Caco-2 (cell line): Measurements from ENCODE around the gene EML4. TPM values are rescaled to one million over a fixed set of nuclear protein-coding genes. Genes with fewer than 3 reads are reported as not detected.

Source experiments
- BruUV-seq: library from RNA; stranded (reverse); fragments of 400-500 nt; replicated peaks from 2 replicates; lab custom pipeline; 2021; lab: Mats Ljungman, UMichigan
- CTCF ChIA-PET: fragments of 300-600 bp; sonication (Branson Sonifier 250); formaldehyde crosslinking; loops from one replicate; lab custom pipeline; 2022; ENCODE audit warnings: antibody characterized with exemption; lab: Charles Lee
- POLR2A ChIA-PET: fragments of 300-600 bp; sonication (Branson Sonifier 250); formaldehyde crosslinking; loops from one replicate; lab custom pipeline; 2022; ENCODE audit warnings: antibody characterized with exemption; lab: Charles Lee
- DNase-seq, 2 experiments: peaks; one replicate each; pipeline versions ENCODE4 v3.0.0 to v3.0.0-alpha.2; 2020 to 2022
- H3K27me3 ChIP-seq: replicated peaks from 2 replicates; pipeline ENCODE4 v1.6.0; 2011; ENCODE audit warnings: low read length; ENCODE audit not compliant: control insufficient read depth, insufficient read depth
- H3K36me3 ChIP-seq: 2 replicates; pipeline ENCODE4 v1.5.1; 2011; ENCODE audit warnings: low read length; ENCODE audit not compliant: control insufficient read depth, insufficient read depth
- H3K4me1 ChIP-seq: fragments of 250-450 bp; sonication (Bioruptor Pico); 2 replicates; pipeline ENCODE4 v1.5.1; 2020; ENCODE audit warnings: mild to moderate bottlenecking
- H3K4me3 ChIP-seq: 2 replicates; pipeline ENCODE4 v1.5.1; 2011; ENCODE audit warnings: low read depth, mild to moderate bottlenecking, control low read depth, low read length
- H3K9me3 ChIP-seq: fragments of 250-450 bp; sonication (Bioruptor Pico); 2 replicates; pipeline ENCODE4 v1.5.1; 2020; ENCODE audit warnings: mild to moderate bottlenecking, moderate library complexity
- H3K27ac Mint-ChIP-seq: one replicate; pipeline ENCODE4 v1.8.0; 2022; ENCODE audit warnings: mixed read lengths; ENCODE audit not compliant: unreplicated experiment
- H3K27me3 Mint-ChIP-seq: one replicate; pipeline ENCODE4 v1.8.0; 2022; ENCODE audit warnings: mixed read lengths; ENCODE audit not compliant: insufficient read depth, unreplicated experiment
- H3K36me3 Mint-ChIP-seq: one replicate; pipeline ENCODE4 v1.8.0; 2022; ENCODE audit warnings: mild to moderate bottlenecking, mixed read lengths; ENCODE audit not compliant: insufficient read depth, unreplicated experiment
- H3K4me1 Mint-ChIP-seq: one replicate; pipeline ENCODE4 v1.8.0; 2022; ENCODE audit warnings: low read depth, mixed read lengths; ENCODE audit not compliant: unreplicated experiment
- H3K4me3 Mint-ChIP-seq: one replicate; pipeline ENCODE4 v1.8.0; 2022; ENCODE audit warnings: mild to moderate bottlenecking, moderate library complexity, mixed read lengths; ENCODE audit not compliant: unreplicated experiment
- H3K9me3 Mint-ChIP-seq: one replicate; pipeline ENCODE4 v1.8.0; 2022; ENCODE audit warnings: mixed read lengths; ENCODE audit not compliant: unreplicated experiment
- CTCF ChIP-seq, 2 experiments: fragments of 200-600 bp in 1 of 2; IDR thresholded peaks; 1 replicate in 1 of 2; 2 replicates in 1 of 2; pipeline versions ENCODE4 v1.5.1 to v1.8.0; 2011 to 2022; ENCODE audit warnings: antibody characterized with exemption in 1 of 2, control low read depth in 1 of 2, inconsistent platforms in 1 of 2, low read depth in 1 of 2, low read length in 1 of 2, mild to moderate bottlenecking in 1 of 2, moderate library complexity in 1 of 2; ENCODE audit not compliant: insufficient read depth in 1 of 2, severe bottlenecking in 1 of 2, unreplicated experiment in 1 of 2
- intact Hi-C: fragments of 100-400 bp; cut with micrococcal nuclease; formaldehyde crosslinking; loops from one replicate; pipeline ENCODE4 v1.10.0; 2022; ENCODE audit not compliant: unreplicated experiment
- total RNA-seq: library from RNA; stranded (reverse); gene quantifications from 2 replicates; pipeline ENCODE4 v1.2.3, GENCODE V29; 2022

Gene EML4
- total RNA-seq, 1 experiment from 2014 or later, result 125 TPM

GRCh38 chr2:42233976-42234441 is 64.9 kb downstream of the EML4 start:
- TF ChIP-seq CTCF (IDR thresholded peaks at IDR 0.05; ENCODE audit: insufficient read depth in 1 of 2, low read depth in 1 of 2, low read length in 1 of 2, severe bottlenecking in 1 of 2, unreplicated experiment in 1 of 2), result no peak
- H3K4me1 ChIP-seq, result peaks cover 23% of the 10 kb centered on the region
- peaks cover 5% of the 10 kb centered on the region for H3K36me3 Mint-ChIP-seq
- peak overlapping the region; percentile 73 for H3K27ac Mint-ChIP-seq
- no peaks in the 10 kb centered on the region for H3K27me3 ChIP-seq
- no peaks in the 10 kb centered on the region for H3K9me3 Mint-ChIP-seq
- no peaks in the 10 kb centered on the region for H3K36me3 ChIP-seq
- ChIA-PET POLR2A (interaction anchor here (0.7 to 0.9 kb wide), 2 partner anchors 92 to 142 kb away, joined by 3 to 7 read pairs; no protein-coding TSS in a partner anchor), CTCF (interaction anchor here (0.7 to 1.1 kb wide), 2 partner anchors 25 to 142 kb away, joined by 5 read pairs; no protein-coding TSS in a partner anchor)
- intact Hi-C loops, result loop anchor here (1.0 kb wide), 1 partner anchor 142 kb away; no protein-coding TSS in a partner anchor
- BruUV-seq, result no TSS peak
- no peaks in the 10 kb centered on the region for H3K27me3 Mint-ChIP-seq
- H3K4me1 Mint-ChIP-seq, result peaks cover 39% of the 10 kb centered on the region
- H3K4me3 Mint-ChIP-seq, result peak overlapping the region; percentile 49
- no peaks in the 10 kb centered on the region for H3K9me3 ChIP-seq
- no peak overlapping the region for H3K4me3 ChIP-seq
- peak; percentile 52 to 56 for DNase-seq

- Mint-ChIP-seq H3K27me3 (no peaks in the 10 kb centered on the region), H3K4me3 (no peak overlapping the region), H3K36me3 (peaks cover 3% of the 10 kb centered on the region), H3K4me1 (peaks cover 34% of the 10 kb centered on the region), H3K9me3 (no peaks in the 10 kb centered on the region), H3K27ac (no peak overlapping the region)
- no peak for DNase-seq
- BruUV-seq, result no TSS peak
- ChIA-PET CTCF (no interaction called here), POLR2A (no interaction called here)
- no peak overlapping the region for H3K4me3 ChIP-seq
- no peaks in the 10 kb centered on the region for H3K27me3 ChIP-seq
- no peaks in the 10 kb centered on the region for H3K36me3 ChIP-seq
- intact Hi-C loops, result loop anchor here (5.0 kb wide), 2 partner anchors 370 to 395 kb away; no protein-coding TSS in a partner anchor
- H3K4me1 ChIP-seq, result peaks cover 26% of the 10 kb centered on the region
- H3K9me3 ChIP-seq, result no peaks in the 10 kb centered on the region
- no peak for TF ChIP-seq CTCF (IDR thresholded peaks at IDR 0.05; ENCODE audit: insufficient read depth in 1 of 2, low read depth in 1 of 2, low read length in 1 of 2, severe bottlenecking in 1 of 2, unreplicated experiment in 1 of 2)
These were observed 67.8 kb downstream of the EML4 start for GRCh38 chr2:42236911-42237310.

GRCh38 chr2:42238644-42239288 is 69.6 kb downstream of the EML4 start:
- no peaks in the 10 kb centered on the region for H3K36me3 Mint-ChIP-seq
- DNase-seq, result peak; percentile 75 to 78
- ChIA-PET CTCF (interaction anchor here (0.7 kb wide), 1 partner anchor 147 kb away, joined by 4 read pairs; no protein-coding TSS in a partner anchor), POLR2A (no interaction called here)
- no peak overlapping the region for H3K27ac Mint-ChIP-seq
- no peaks in the 10 kb centered on the region for H3K9me3 ChIP-seq
- no TSS peak for BruUV-seq
- no peaks in the 10 kb centered on the region for H3K27me3 Mint-ChIP-seq
- peaks cover 33% of the 10 kb centered on the region for H3K4me1 ChIP-seq
- no peaks in the 10 kb centered on the region for H3K36me3 ChIP-seq
- peak; percentile 51 to 55 for TF ChIP-seq CTCF (IDR thresholded peaks at IDR 0.05; ENCODE audit: insufficient read depth in 1 of 2, low read depth in 1 of 2, low read length in 1 of 2, severe bottlenecking in 1 of 2, unreplicated experiment in 1 of 2)
- H3K4me3 Mint-ChIP-seq, result no peak overlapping the region
- H3K27me3 ChIP-seq, result no peaks in the 10 kb centered on the region
- peaks cover 49% of the 10 kb centered on the region for H3K4me1 Mint-ChIP-seq
- H3K4me3 ChIP-seq, result no peak overlapping the region
- intact Hi-C loops, result loop anchor here (1.0 to 5.0 kb wide), 8 partner anchors 42 to 396 kb away; no protein-coding TSS in a partner anchor
- no peaks in the 10 kb centered on the region for H3K9me3 Mint-ChIP-seq
